Natural killer cell (primary cell): ENCODE measurements around the gene WBP2. TPM values are rescaled to one million over a fixed set of nuclear protein-coding genes. Genes with fewer than 3 reads are reported as not detected.
A peak's percentile ranks its signal among the peaks of the same experiment; 100 is the strongest.

ENCODE experiments used
- ATAC-seq, 3 donors: fragments of 150-1000 bp in 2 of 3; fragments of 200-7000 bp in 1 of 3; cut with Tn5 transposase; 1 replicate in 1 of 3; 2 replicates in 2 of 3; pipeline ENCODE4 v1.10.0; 2021; ENCODE audit warnings: mild to moderate bottlenecking in 2 of 3, moderate library complexity in 2 of 3
- DNase-seq, 2 donors: peaks; one replicate each; pipeline versions ENCODE4 v3.0.0 to v3.0.0-alpha.2; 2013 to 2021; ENCODE audit warnings: mixed read lengths in 1 of 2
- H3K27ac ChIP-seq: one replicate; pipeline ENCODE4 v1.5.1; 2013; ENCODE audit warnings: mild to moderate bottlenecking, low read length
- H3K27me3 ChIP-seq: one replicate; pipeline ENCODE4 v1.6.1; 2013; ENCODE audit warnings: low read length; ENCODE audit not compliant: control insufficient read depth, insufficient read depth
- H3K36me3 ChIP-seq: one replicate; pipeline ENCODE4 v1.6.1; 2013; ENCODE audit warnings: low read length; ENCODE audit not compliant: control insufficient read depth, insufficient read depth
- H3K4me1 ChIP-seq: one replicate; pipeline ENCODE4 v1.6.1; 2013; ENCODE audit warnings: low read length; ENCODE audit not compliant: control insufficient read depth, insufficient read depth
- H3K4me3 ChIP-seq: one replicate; pipeline ENCODE4 v1.5.1; 2013; ENCODE audit warnings: low read length
- H3K9me3 ChIP-seq: one replicate; pipeline ENCODE4 v1.6.1; 2013; ENCODE audit warnings: low read length; ENCODE audit not compliant: control insufficient read depth, insufficient read depth
- H3K27ac Mint-ChIP-seq, 2 donors: one replicate each; pipeline ENCODE4 v1.8.0; 2022; ENCODE audit warnings: mild to moderate bottlenecking in 2 of 2, mixed read lengths in 2 of 2, moderate library complexity in 1 of 2
- H3K27me3 Mint-ChIP-seq, 2 donors: one replicate each; pipeline ENCODE4 v1.8.0; 2022; ENCODE audit warnings: low read depth in 2 of 2, mixed read lengths in 2 of 2
- H3K36me3 Mint-ChIP-seq: one replicate; pipeline ENCODE4 v1.8.0; 2022; ENCODE audit warnings: mixed read lengths
- H3K4me1 Mint-ChIP-seq, 2 donors: one replicate each; pipeline ENCODE4 v1.8.0; 2022; ENCODE audit warnings: mixed read lengths in 2 of 2
- H3K4me3 Mint-ChIP-seq: one replicate; pipeline ENCODE4 v1.8.0; 2022; ENCODE audit warnings: mild to moderate bottlenecking, moderate library complexity, mixed read lengths
- H3K9me3 Mint-ChIP-seq, 2 donors: one replicate each; pipeline ENCODE4 v1.8.0; 2022; ENCODE audit warnings: mixed read lengths in 2 of 2
- CTCF ChIP-seq: fragments of 200-600 bp; IDR thresholded peaks from one replicate; pipeline ENCODE4 v1.8.0; 2022; ENCODE audit warnings: antibody characterized with exemption
- WGBS: methylation state at CpG from one replicate; pipeline ENCODE4 v1.1.7; 2013; ENCODE audit warnings: missing lambda C conversion rate; ENCODE audit not compliant: insufficient coverage; 5-methylcytosine and 5-hydroxymethylcytosine counted together
- intact Hi-C: fragments of 100-400 bp; cut with micrococcal nuclease; formaldehyde crosslinking; loops from one replicate; pipeline ENCODE4 v1.14.2; 2022
- total RNA-seq, 4 donors: library from RNA; stranded (reverse); fragments of 120-200 nt in 1 of 4; gene quantifications; one replicate each; pipeline versions ENCODE4 v1.2.3 to v1.2.4, GENCODE V29; 2013 to 2022

Gene WBP2
- total RNA-seq, 3 donors from 2014 or later (not counting 1 experiment from before 2014, with no cell fraction given), result 81.1 to 106 (median 95.2) TPM

- H3K36me3 Mint-ChIP-seq, result no peaks in the 10 kb centered on the region
- DNase-seq (no peak), ATAC-seq (no peak)
- peak overlapping the region in 1 of 2 donors; percentile 78 for H3K27ac Mint-ChIP-seq
- peak overlapping the region; percentile 45 for H3K4me3 Mint-ChIP-seq
- no peak for TF ChIP-seq CTCF
- Histone ChIP-seq H3K27me3 (no peaks in the 10 kb centered on the region), H3K4me1 (peaks cover 24% of the 10 kb centered on the region), H3K9me3 (no peaks in the 10 kb centered on the region), H3K36me3 (peaks cover 19% of the 10 kb centered on the region), H3K4me3 (no peak overlapping the region), H3K27ac (no peak overlapping the region)
- intact Hi-C loops, result no loop called here
- 93% methylated on average over 18 of the region's 18 CpGs for WGBS
- H3K9me3 Mint-ChIP-seq, result no peaks in the 10 kb centered on the region
- H3K4me1 Mint-ChIP-seq, result peaks cover 23 to 26% of the 10 kb centered on the region in 2 donors
- no peaks in the 10 kb centered on the region for H3K27me3 Mint-ChIP-seq
Measured at GRCh38 chr17:75893305-75894048, 38.3 kb upstream of the WBP2 start.

GRCh38 chr17:75892556-75893224, 37.6 kb upstream of the WBP2 start:
- no peak overlapping the region for H3K4me3 ChIP-seq
- 93% methylated on average over 16 of the region's 16 CpGs for WGBS
- no peaks in the 10 kb centered on the region for H3K36me3 Mint-ChIP-seq
- intact Hi-C loops, result no loop called here
- no peaks in the 10 kb centered on the region for H3K9me3 Mint-ChIP-seq
- no peaks in the 10 kb centered on the region for H3K9me3 ChIP-seq
- peak overlapping the region; percentile 21 for H3K4me3 Mint-ChIP-seq
- H3K27ac Mint-ChIP-seq, result no peak overlapping the region
- H3K27me3 ChIP-seq, result no peaks in the 10 kb centered on the region
- H3K4me1 ChIP-seq, result peaks cover 24% of the 10 kb centered on the region
- H3K27ac ChIP-seq, result no peak overlapping the region
- H3K27me3 Mint-ChIP-seq, result no peaks in the 10 kb centered on the region
- ATAC-seq, result no peak
- peaks cover 16% of the 10 kb centered on the region for H3K36me3 ChIP-seq
- TF ChIP-seq CTCF, result no peak
- no peak for DNase-seq
- peaks cover 23 to 26% of the 10 kb centered on the region in 2 donors for H3K4me1 Mint-ChIP-seq

- peaks cover 18% of the 10 kb centered on the region for H3K4me1 ChIP-seq
- H3K27me3 ChIP-seq, result no peaks in the 10 kb centered on the region
- no peak overlapping the region for H3K4me3 ChIP-seq
- Mint-ChIP-seq H3K27me3 (no peaks in the 10 kb centered on the region), H3K4me3 (no peak overlapping the region), H3K9me3 (no peaks in the 10 kb centered on the region), H3K27ac (no peak overlapping the region), H3K4me1 (peaks cover 23 to 26% of the 10 kb centered on the region in 2 donors), H3K36me3 (no peaks in the 10 kb centered on the region)
- H3K27ac ChIP-seq, result no peak overlapping the region
- no peak for TF ChIP-seq CTCF
- no peaks in the 10 kb centered on the region for H3K9me3 ChIP-seq
- peaks cover 16% of the 10 kb centered on the region for H3K36me3 ChIP-seq
- intact Hi-C loops, result no loop called here
- DNase-seq (no peak), ATAC-seq (no peak)
- 92% methylated on average over 32 of the region's 32 CpGs for WGBS
Measured at GRCh38 chr17:75891605-75892555, 36.7 kb upstream of the WBP2 start.
